MM.1S (cell line): Measurements from ENCODE around the gene CD79A.

Source experiments
- EZH2 ChIP-seq: fragments of 300-600 bp; sonication (generic); optimal IDR thresholded peaks from 2 replicates; pipeline ENCODE3; 2017; ENCODE audit warnings: low read depth, mild to moderate bottlenecking, antibody characterized with exemption, low read length, mixed read lengths
- EZH2phosphoT487 ChIP-seq: fragments of 300-600 bp; sonication (generic); IDR thresholded peaks from 2 replicates; pipeline ENCODE4 v1.6.1; 2018; ENCODE audit warnings: antibody characterized with exemption, low read length
- TF ChIP-seq, protein P1 (sequence below): fragments of 300-600 bp; sonication (generic); IDR thresholded peaks from 2 replicates; pipeline ENCODE4 v1.5.1; 2016; ENCODE audit warnings: antibody characterized with exemption, low read length, mixed read lengths

DNA sequence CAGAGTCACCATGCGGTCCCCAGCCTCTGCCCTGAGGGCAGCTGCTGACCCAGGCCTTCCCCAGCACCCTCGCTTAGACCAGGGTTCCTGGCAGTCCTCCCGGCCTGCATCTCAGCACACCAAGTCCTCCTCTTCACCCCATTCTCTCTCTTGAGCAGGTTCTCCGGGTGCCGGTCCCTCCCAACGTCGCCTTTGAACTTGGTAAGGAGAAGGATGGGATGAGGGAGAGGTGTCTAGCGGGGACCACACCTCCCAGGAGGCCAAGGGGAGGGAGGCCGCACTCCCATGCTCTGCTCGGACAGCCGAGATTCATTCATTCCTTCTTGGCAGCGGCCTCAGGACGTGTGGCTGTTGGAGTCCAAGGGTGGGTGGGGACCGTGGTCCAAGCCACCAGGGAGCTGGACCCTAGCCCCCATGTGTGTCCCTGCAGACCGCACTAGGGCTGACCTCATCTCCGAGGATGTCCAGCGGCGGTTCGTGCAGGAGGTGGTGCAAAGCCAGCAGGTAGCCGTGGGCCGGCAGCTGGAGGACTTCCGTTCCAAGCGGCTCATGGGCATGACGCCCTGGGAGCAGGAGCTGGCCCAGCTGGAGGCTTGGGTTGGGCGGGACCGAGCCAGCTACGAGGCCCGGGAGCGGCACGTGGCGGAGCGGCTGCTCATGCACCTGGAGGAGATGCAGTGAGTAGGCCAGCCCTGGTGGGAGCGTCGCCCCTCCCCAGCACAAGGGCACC is 15.3 kb downstream of the CD79A start:
- no peak for TF ChIP-seq EZH2
- TF ChIP-seq, protein P1, sequence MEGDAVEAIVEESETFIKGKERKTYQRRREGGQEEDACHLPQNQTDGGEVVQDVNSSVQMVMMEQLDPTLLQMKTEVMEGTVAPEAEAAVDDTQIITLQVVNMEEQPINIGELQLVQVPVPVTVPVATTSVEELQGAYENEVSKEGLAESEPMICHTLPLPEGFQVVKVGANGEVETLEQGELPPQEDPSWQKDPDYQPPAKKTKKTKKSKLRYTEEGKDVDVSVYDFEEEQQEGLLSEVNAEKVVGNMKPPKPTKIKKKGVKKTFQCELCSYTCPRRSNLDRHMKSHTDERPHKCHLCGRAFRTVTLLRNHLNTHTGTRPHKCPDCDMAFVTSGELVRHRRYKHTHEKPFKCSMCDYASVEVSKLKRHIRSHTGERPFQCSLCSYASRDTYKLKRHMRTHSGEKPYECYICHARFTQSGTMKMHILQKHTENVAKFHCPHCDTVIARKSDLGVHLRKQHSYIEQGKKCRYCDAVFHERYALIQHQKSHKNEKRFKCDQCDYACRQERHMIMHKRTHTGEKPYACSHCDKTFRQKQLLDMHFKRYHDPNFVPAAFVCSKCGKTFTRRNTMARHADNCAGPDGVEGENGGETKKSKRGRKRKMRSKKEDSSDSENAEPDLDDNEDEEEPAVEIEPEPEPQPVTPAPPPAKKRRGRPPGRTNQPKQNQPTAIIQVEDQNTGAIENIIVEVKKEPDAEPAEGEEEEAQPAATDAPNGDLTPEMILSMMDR: no peak
- TF ChIP-seq EZH2phosphoT487: no peak
